GM12873 (cell line): ENCODE measurements around the gene ASCC1.

Experiments used
- CTCF ChIP-seq: IDR thresholded peaks from 2 replicates; pipeline ENCODE4 v1.5.1; 2012; ENCODE audit warnings: low read depth, mild to moderate bottlenecking, moderate library complexity, low read length, control low read depth; ENCODE audit not compliant: insufficient read depth; ENCODE audit errors: missing control alignments

Gene ASCC1

GRCh38 chr10:72215611-72216549 is at the start of gene ASCC1, which contains the start of gene ANAPC16:
TSS of gene ASCC1 (minus strand) at chr10:72216276. CDS start at chr10:72213298, 2,978 bp downstream.
TSS of gene ANAPC16 (plus strand) at chr10:72216012. CDS start at chr10:72223915, 7,903 bp downstream.
- no peak for TF ChIP-seq CTCF

GRCh38 chr10:72265508-72265907 is 49.4 kb upstream of the ASCC1 start:
- TF ChIP-seq CTCF = no peak

- no peak for TF ChIP-seq CTCF
Observed at GRCh38 chr10:72264536-72264935, 48.5 kb upstream of the ASCC1 start.

- no peak for TF ChIP-seq CTCF
Observed at GRCh38 chr10:72263613-72264241, 47.7 kb upstream of the ASCC1 start.

GRCh38 chr10:72261784-72262404 is 45.8 kb upstream of the ASCC1 start:
- no peak for TF ChIP-seq CTCF

- TF ChIP-seq CTCF = peak; percentile 34
Observed at GRCh38 chr10:72260976-72261783, 45.1 kb upstream of the ASCC1 start.
